NCI-H526 (cell line): ENCODE data around the gene MTG2.
A peak's percentile ranks its signal among the peaks of the same experiment; 100 is the strongest.

Source experiments
- DNase-seq, 2 experiments: peaks; one replicate each; lab custom pipeline; 2025; lab: John Stamatoyannopoulos, UW

The MTG2 gene

DNA sequence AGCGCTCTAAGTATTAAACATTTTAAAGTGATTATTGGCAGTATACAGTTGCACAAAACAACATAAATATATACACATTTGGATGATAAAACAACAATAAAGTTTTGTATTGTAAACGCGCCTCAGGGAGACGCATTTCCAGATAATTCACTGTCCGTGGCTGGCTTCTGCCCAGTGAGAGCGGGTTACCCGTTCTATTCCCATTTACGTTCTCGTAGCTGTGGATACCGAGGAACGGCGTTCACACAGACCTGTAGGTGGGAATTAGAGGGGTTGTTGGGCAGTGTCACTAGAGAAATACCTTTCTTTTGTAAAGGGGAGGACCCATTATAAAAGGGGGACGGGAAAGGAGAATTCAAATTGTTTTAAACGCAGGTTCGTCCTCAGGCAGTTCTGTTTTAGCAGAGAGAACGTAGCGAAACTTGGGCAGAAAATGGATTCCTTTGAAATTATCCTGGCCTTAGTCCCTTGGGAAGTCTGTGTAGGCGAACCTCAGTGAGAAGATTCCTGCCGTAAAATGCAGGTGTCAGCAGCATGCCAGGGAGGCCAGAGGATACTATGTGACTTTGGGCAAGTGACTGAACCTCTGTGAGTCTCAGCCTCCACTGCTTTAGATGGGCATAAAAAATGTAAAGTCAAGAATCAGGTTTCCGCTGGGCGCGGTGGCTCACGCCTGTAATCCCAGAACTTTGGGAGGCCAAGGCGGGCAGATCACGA is 756 bp downstream of the MTG2 start:
- DNase-seq: peak in 1 of 2 experiments; percentile 3

DNA sequence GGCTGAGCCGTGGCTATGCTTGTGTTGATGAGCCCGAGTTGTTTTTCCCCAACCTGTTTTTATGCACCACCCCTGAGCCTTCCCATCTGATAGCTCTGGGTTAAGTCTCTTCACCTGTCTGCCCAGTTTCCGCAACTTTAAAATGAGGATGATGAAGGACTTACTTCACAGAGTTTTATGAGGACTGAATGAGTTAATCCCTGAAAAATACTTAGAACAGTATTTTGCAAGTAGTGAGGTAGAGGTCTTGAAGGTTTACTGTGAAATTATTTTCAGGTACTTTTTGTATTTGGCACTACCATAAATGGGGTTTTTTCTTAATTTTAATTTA is 3.2 kb downstream of the MTG2 start:
- DNase-seq: no peak

DNA sequence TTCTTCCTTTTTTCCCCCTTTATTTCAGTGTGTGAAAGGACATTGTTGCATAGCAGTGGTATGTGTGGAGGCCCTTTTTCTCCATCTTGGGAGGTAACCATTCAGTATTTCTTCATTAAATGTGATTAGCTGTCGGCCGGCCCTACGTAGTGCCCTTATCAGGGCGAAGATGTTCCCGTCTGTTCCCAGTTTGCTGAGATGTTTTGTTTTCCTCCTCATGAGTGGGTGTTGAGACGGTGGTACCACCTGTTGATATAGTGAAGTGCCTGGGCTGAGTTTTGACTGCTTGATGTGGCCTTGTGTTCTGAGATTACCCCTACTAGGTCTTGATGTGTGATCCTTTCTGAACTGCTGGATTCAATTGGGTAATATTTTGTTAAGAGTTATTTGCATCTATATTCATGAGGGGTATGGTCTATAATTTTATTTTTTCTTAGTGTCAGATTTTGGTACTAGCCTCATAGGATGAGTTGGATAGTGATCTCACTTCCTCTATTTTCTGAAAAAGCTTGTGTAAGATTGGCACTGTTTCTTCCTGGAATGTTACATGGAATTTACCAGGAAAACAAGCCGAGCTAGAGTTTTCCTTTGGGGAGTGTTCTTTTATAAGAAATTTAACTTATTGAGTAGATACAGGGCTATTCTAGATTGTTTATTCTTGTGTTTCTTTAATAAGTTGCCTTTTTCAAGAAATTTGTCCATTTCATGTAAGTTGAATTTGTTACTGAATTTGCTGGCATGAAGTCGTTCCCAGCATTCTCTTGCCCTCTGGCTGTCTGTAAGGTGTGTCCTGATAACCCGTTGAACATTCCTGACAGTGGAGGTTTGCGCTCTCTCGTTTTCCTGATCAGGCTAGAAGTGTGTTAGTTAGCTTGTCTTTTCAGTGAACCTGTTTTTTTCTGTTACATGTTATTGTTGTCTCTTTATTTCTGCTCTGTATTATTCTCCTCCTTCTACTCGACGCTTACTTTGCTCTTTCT is 4.3 kb downstream of the MTG2 start:
- DNase-seq: no peak

DNA sequence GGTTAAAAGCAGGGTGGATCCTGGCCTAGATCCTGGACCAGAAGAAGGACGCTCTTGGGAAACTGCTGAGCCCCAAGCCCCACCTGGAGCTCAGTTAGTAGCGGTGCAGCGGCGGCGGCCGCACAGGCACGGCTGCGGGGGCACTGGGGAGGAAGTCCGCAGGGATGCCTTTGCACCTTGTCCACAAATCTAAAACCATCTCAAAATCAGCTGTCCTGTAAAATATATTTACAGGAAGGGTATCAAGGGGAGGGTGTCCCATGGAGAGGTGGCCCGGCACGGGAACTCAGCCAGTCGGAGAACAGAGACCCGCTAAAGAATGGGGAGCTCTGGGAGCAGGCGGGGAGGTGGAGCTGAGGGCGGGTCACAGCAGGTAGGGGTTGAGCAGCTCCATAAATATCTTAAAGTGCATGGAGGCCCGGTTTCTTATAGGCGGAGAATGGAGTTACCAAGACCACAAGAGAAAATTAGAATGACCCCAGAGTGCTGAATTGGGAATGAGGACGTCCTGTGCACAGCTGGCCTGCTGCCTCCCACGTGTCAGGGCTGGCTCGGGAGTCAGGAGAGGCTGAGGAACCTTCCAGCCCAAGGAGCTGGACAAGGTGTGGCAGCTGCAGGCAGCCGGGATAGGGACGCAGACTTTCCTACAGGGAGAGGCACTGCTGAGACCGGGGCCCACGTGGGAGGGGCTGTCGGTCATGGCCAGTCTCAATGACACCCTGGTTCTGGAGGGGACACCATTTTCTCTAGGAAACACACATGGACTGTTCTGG is 8.0 kb downstream of the MTG2 start:
- DNase-seq: no peak

DNA sequence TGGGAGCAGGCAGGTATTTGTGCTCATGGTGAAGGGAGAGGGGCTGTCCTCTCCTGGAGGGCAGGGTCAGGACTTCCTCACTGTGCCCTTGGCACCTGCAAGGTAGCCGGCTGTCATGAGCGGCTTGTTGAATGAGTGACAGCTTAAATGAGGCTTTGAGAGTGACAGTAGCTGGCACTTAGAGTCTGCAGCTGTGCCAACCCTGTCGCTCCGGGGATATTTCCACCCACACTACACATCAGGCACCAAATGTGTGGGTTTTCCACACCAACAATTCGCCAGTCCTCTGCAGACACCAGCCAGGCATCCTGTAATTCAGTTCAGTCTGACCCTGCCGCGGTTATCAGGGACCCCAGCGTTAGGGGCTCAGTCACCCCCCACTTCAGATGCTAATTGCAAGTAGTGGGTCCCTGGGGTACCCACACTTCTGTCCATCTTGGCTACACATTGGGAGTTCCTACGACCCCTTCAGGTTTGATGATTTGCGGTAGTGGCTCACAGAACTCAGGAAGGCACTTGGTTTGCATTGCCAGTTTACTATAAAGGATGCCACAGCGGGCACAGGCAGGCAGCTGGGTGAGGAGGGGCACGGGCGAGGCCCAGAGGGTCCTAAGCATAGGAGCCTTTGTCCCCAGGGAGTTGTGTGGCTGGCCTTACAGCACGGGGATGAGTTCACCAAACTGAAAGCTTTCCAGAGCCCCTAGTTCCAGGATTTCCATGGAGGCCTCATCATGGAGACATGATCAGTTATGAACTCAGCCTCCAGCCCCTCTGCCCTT is 9.1 kb downstream of the MTG2 start:
- no peak for DNase-seq

DNA sequence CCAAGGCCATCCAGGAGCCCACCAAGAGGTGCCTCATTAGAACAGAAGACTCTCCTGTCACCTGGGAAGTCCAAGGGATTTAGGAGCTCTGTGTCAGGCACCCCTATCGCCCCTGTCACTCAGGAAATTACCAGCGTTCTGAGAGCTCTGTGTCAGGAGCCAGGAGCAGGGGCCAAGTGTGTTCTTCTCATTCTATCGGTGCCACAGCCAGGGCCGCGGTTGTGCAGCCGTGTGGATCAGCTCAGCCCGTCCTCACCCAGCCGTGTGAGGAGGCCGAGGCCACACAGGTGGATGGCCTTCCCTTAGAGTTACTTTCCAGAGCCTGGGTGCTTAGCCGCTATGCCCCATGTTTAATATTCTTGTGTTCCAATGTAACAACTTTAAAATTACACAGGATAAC is 9.8 kb downstream of the MTG2 start:
- no peak for DNase-seq

DNA sequence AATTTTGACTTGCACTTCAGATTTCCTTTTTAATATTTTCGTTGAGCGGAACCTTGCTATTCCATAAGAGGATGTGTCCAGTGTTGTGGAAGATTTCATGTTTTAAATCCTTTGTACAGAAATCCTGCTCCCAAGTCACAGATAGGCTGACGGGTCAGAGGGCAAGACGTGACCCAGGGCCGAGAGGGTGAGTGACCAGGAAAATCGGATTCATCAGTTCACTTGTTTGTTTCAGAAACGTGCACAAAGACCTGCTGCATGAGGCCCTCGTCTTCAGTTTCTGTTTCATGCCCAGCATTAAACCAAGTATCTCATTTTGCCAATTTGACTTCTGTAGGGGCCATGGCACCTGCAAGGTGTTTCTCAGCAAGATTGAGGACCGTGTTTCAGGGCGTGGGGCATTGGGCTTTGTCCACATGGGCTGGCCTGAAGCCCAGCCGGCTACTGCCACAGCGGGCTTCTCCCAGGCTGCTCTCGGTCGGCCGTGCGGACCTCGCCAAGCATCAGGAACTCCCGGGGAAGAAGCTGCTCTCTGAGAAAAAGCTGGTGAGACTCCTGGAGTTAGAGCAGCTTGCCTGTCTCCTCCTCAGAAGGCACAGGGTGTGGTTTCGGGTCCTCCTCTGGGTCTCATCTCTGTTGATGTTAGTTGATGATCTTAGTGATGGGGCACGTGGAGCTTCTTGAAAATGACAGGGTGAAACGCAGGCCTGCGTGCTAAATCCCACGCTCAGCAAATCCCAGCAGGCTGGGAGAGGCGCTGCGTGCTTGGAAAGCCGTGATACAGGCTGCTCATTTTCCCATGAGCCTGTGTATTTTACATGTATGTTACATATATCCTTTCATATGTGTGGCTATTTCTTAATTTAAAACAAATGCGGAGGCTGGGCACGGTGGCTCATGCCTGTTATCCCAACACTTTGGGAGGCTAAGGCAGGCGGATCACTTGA is 10.5 kb downstream of the MTG2 start:
- no peak for DNase-seq

DNA sequence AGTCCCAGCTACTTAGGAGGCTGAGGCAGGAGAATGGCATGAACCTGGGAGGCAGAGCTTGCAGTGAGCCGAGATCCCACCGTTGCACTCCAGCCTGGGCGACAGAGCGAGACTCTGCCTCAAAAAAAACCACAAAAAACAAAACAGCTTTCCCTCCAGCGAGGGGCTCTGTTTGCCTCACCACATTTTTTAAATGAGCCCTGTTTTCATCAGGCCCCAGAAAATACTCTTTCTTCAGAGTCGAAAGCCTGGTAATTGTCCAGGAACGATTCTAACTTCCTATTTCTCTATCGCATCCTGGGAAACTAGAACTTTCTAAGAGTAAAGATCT is 12.2 kb downstream of the MTG2 start:
- no peak for DNase-seq

DNA sequence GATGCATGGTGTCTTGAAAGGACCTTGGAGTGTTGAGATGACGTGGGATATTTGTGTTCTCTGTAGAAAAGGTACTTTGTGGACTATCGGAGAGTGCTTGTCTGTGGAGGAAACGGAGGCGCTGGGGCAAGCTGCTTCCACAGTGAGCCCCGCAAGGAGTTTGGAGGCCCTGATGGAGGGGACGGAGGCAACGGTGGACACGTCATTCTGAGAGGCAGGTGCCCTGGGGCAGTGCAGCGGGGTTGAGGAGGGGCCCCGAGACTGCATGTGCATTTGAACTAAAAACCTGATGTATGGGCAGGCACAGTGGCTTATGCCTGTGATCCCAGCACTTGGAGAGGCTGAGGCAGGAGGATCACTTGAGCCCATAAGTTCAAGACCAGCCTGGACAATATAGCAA is 12.9 kb downstream of the MTG2 start:
- DNase-seq: no peak

DNA sequence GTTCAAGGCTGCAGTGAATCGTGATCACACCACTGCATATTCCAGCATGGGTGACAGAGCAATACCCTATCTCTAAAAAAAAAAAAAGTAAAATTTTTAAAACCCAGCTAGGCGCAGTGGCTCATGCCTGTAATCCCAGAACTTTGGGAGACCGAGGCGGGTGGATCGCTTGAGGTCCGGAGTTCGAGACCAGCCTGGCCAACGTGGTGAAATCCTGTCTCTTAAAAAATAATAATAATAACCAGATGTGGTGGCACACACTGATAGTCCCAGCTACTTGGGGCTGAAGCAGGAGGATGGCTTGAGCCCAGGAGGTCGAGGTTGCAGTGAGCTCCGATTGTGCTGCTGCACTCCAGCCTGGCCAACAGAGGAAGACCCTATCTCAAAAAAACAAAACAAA is 13.5 kb downstream of the MTG2 start:
- DNase-seq: no peak

DNA sequence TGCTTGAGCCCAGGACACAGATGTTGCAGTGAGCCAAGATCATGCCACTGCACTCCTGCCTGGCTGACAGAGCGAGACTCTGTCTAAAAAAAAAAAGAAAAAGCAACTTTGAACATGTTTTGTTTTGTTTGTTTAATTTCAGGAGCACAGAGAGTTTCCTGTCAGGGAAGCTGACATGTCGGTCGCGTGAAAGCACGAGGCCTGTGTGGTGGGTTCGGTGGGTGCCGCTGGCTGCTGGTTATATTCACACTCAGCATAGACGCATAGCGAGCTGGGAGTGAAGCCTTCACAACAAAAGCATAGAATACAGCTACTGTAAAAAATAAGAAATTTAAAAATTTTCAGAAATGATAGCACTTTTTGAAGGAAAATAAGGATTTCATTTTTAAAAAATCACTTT is 14.5 kb downstream of the MTG2 start:
- no peak for DNase-seq

DNA sequence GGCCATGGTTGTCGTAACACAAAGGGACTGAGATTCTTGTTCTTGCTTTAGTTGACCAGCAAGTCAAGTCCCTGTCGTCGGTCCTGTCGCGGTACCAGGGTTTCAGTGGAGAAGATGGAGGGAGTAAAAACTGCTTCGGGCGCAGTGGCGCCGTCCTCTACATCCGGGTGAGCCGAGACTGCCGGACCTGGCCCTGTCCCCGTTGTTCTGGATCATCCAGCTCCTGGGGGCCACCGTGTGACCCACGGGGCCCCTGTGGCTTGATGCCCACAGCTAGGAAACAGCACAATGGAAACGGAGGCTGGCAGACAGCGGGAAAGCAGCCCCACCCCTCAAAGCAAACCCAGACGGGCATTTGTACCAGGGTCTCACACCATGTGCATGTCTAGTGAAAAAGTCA is 15.0 kb downstream of the MTG2 start:
- no peak for DNase-seq

DNA sequence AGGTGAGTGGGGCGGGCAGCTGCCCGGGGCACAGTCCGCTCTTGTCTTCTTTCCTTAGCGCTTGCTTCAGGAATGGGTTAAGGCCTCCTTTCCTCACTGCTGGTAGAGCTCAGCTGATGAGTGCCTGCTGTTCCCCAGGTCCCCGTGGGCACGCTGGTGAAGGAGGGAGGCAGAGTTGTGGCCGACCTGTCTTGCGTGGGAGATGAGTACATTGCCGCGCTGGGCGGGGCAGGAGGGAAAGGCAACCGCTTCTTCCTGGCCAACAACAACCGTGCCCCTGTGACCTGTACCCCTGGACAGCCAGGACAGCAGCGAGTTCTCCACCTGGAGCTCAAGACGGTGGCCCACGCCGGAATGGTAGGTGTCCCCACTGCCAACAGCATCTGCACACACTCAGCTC is 15.7 kb downstream of the MTG2 start:
- DNase-seq: no peak

DNA sequence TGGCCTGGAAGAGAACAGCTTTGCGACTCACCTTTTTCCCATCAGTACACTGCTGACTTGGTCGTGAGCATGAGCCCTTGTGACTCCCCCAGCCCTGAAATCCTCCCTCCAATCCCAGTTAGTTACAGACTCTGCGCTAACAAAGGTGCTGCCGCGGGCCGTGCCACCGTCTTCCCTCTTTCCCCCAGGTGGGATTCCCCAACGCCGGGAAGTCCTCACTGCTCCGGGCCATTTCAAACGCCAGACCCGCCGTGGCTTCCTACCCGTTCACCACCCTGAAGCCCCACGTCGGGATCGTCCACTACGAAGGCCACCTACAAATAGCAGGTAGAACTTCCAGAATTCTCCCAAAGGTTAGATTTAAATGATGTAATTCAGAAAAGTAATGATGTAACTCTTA is 16.1 kb downstream of the MTG2 start:
- DNase-seq: no peak

DNA sequence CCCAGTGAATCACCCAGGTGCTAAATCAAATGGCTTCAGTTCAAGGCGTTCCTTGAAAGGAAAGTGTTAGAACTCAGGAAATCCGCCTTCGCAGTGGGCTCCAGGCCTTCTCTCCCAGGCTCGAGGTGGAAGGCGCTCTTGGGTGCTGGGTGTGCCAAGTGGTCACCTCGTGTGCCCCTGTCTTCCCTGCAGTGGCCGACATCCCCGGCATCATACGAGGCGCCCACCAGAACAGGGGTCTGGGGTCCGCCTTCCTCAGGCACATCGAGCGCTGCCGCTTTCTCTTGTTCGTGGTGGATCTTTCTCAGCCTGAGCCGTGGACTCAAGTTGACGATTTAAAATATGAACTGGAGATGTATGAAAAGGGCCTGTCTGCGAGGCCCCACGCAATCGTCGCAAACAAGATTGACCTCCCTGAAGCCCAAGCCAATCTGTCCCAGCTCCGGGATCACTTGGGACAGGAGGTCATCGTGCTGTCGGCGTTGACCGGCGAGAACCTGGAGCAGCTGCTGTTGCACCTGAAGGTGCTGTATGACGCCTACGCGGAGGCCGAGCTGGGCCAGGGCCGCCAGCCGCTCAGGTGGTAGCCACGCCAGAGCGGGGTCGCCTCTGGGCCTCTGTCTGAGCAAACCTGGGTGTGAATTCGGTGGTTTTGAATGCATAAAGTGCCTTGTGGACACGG is 17.8 kb downstream of the MTG2 start:
- no peak for DNase-seq

DNA sequence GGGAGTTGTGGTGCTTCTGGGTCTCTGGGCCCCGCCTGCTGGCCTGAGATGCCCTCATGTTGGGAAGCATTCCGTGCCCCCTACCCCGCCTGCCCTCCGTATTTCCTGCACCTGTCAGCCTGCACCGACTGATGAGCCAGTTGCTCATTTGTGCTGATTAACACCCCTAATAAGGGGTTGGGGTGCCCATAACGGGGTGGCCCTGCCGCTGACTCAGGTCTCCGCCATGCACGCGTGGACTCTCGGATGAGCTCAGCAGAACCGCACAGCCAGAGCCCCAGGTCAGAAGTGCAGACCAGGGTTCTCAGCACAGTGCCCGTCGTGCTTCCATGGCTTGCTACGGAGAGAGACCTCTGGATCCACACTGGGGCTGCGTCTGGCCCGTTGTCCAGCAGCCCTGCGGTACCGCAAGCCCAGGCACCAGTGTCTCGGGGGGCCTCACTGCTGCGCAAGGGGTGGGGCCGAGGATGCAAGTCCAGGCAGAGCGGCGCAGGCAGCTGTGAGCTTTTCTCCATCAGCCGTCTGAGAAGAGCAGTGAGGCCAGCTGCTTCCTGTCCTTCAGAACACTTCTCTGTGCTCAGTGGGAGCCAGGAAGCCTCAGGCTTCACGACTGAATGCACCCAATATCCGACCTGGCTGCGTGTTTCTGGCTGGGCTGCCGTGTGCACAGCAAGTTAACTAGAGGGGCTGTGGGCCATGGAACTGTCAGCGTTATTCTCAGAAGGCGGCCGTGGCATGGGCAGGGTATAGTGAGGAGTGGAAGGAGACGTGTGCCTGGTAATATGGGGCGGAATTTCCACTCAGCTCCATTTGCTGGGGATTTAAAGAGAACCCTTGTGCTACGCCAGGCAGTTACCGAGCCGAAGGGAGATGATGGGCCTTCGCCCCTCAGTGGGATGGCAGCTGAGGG is 18.6 kb downstream of the MTG2 start:
- DNase-seq: no peak

DNA sequence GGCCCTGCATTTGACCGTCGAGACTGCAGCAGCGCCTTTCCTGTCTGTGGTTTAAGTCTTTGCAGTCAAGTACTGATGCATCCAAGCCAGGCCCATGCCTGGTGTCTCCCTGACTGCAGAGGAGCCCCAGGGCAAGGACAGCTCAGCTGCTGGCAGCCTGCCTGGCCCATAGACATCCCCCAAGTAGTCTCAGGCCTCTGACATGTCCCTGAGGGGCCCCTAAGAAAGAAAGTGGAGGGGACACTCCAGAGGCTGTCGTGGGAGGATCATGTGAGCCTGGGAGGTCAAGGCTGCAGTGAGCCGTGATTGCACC is 19.2 kb downstream of the MTG2 start:
- DNase-seq: no peak

DNA sequence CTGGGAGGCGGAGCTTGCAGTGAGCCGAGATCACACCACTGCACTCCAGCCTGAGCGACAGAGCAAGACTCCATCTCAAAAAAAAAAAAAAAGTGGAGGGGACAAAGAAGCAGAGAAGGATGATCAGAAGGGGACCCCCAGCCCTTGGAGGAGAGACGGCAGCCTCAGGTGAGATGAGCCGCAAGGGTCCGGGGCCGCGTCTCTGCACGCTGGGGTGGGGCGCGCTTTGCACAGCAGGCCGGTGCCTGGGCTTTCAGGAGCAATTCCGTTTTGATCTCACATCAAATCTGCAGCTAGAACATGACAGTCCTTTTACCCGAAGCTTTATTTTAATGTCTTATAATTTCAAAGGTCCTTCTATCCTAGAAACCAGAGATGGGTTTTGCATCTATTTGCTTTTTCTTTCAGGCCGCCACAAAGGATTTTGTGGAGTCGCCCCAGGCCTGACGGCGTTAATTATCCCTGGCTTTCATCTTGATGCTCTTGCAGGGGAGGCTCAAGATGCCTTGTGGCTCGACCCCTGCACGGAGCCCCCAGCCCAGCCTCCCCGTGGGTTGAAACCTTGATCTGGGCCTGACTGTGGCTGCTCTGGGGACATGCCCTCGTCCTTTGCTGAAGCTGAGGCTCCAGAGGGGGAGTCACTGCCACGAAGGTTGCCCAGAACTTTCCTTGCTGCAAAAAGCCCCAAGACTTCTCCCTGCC is 20.0 kb downstream of the MTG2 start:
- no peak for DNase-seq
